ENCODE measurements around the gene GP2.
"Not testable (repeated sequence)": the region's sequence is repeated elsewhere in the genome, so short reads cannot be mapped to it uniquely, and the experiment has no call there.

GP2 gene

DNA sequence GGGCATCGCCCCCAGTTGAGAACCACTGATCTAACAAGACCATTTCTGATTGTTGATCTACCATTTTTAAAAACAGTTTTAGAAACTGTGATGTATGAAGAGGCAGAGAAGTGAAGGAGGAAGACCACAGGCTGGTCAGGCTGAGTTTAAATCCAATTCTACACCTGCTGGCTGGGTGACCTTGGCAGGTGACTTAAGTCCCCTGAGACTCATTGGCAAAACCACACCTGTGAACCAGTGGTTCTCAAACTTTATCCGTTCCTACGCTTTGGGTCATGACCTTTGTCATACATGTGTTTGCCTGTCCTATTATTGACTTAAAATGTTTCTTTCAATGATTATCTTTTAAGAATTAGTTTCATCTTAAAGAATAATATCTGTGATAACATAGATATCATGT lies 2.3 kb downstream of the GP2 start:
- DNase-seq (ENCODE audit: low read depth in 2 of 2): no peak

DNA sequence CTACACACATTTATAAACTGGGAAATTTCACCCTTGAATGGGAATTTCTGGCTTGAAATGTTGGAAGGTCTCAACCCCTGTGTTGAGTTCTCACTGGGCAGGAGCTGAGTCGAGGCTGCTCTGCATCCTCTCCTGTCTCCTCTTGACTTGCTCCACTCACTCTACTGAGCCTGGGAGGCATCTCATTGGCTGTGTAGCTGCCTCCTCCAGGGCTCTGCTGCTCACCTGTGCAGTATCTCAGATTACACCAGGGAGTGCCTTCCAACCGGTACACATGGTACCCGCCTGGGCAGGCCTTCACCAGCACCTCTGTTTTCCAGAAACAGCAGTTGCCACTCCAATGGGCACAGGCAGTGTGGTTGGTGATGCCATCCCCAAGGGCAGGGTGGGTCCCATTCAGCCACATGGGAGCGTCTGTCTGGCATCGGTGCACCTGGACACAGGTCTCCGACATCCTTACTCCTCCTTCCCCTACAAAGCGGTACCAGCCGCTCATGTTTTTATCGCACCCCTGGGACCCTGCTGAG lies 3.7 kb downstream of the GP2 start:
- no peak for DNase-seq (ENCODE audit: low read depth in 2 of 2)

DNA sequence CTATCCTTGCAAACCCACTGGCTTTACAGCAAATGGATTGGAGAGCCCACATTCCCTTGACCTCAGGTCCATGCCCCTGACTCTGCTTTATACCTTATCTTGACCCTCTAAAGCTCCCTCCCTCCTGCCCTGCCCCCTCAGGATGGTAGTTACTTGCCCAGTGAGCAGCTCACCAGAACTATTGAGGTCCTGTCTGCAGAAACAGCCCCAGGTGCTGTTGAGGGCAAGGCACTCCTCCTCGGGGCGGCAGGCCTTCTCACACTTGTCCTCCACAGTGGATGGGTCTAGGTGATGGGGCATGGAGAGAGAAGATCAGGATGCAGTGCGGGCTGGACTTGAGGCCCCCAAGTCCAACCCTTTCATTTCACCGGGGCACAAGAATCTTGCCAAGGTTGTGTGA lies 4.6 kb downstream of the GP2 start:
- DNase-seq (ENCODE audit: low read depth in 2 of 2): no peak

DNA sequence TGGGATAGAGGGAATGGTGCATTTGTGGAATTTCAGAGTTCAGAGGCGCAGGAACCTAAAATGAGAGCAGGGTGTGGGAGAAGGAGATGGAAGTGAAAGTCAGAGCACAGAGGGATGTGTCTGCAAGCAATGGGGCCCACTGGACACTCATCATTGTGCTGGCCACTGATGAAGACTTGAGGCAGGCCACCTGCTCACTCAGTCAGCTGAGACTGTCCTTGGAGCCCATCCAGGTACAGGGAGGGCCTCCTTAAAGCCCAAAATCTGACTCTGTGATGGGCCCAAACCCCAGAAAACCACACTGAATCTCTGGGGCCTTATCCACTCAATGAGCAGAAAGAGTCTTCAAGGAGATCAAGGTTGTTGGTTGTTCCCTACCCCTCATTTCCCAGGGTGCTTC lies 5.6 kb downstream of the GP2 start:
- DNase-seq (ENCODE audit: low read depth in 2 of 2): no peak

DNA sequence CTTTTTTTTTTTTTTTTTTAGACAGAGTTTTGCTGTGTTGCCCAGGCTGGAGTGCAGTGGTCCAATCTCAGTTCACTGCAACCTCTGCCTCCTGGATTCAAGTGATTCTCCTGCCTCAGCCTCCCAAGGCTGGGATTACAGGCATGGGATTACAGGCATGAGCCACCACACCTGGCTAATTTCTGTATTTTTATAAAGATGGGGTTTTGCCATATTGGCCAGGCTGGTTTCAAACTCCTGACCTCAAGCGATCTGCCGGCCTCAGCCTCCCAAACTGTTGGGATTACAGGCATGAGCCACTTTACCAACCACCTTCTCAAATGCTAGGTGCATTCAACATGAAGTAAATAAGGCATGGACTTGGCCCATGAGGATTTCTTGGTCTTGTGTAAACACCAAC lies 6.3 kb downstream of the GP2 start:
- DNase-seq (ENCODE audit: low read depth in 2 of 2): not testable (repeated sequence)

DNA sequence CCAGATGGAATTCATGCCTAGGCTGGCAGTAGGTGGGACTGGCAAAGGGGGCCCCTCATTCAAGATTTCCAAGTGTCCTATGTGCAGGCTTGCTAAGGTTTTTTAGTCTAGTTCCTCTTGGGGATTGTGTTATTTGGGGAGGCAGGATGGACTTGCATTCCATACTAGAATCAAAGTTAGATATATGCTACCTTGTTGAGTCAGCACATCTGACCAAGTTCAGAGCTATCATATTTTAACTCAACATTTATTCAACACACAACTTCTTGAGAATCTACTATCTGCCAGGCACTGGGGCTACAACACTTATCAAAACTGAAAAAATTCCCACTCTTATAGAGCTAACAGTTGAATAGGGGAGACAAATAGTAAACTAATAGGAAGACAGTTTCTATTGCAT lies 6.7 kb downstream of the GP2 start:
- DNase-seq (ENCODE audit: low read depth in 2 of 2): no peak

DNA sequence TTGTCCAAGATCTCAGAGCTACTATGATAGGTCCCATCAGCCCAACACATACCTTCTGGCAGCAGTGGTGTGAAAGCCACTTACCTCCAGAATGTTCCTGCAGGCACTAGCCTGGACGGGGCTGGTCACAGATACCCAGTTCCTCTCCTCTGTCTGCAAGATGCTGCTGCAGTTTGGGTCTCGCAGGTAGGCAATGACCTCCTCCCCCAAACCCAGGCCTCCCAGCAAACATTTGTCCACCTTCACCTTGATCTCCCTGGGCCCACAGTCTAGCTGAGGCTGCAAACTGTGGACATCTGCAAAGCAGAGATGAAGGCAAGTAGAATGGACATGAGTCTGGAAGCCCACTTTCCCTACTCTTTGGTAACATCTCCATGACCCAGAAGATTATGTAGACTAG lies 7.1 kb downstream of the GP2 start:
- DNase-seq (ENCODE audit: low read depth in 2 of 2): no peak

DNA sequence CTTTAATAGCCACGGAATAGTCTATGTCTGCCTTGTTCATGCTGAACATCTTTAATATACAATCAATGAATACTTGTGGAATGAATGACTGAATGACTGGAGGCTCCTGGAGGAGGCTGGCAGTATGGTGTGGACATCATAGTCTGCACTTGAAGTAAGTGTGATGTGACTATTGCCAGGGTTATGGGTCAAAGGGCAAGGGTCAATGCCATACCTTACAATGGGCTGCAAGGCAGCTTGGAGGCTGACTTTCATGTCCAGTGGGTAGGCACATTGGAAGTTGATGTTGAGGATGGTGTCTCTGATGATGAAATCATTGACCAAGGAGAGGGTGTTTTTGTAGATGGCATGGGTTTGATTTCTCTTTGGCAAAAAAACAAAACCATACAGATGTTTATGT lies 7.9 kb downstream of the GP2 start:
- no peak for DNase-seq (ENCODE audit: low read depth in 2 of 2)

DNA sequence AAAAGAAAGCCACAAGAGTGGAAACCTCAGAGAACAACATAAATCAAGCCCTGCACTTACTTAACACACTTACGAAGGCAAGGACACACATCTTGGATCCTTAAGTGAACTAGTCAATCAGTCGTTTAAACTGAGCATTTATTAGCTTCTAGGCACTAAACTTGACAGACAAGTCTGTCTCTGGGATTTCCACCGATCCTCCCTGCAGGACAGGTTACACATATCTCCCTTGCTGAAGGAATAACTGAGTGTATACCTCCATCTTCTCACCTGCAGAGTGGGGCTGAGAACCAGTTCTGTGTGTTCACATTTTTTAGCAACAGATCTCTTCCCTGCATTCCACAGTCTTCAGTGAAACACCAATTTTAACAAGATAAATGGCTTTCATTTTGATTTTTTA lies 8.9 kb downstream of the GP2 start:
- DNase-seq (ENCODE audit: low read depth in 2 of 2): no peak

DNA sequence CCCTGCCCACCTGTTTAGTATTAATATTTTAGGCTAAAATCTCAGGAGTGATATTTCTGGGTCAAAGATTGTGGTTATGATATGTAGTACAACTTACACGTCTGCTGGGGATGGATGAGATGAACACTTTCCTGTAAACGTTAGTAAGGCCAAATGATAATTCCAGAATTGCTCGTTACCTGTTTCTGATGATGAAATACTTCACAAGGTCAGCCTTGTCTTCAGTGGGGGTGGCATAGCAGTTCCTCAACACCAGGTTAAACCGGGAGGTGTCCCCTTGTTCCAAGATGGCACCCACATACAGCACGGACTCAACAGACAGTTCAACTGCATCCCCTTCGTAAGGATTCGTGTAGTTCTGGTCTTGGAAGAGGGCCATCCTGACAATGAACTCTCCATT lies 9.3 kb downstream of the GP2 start:
- DNase-seq (ENCODE audit: low read depth in 2 of 2): no peak

DNA sequence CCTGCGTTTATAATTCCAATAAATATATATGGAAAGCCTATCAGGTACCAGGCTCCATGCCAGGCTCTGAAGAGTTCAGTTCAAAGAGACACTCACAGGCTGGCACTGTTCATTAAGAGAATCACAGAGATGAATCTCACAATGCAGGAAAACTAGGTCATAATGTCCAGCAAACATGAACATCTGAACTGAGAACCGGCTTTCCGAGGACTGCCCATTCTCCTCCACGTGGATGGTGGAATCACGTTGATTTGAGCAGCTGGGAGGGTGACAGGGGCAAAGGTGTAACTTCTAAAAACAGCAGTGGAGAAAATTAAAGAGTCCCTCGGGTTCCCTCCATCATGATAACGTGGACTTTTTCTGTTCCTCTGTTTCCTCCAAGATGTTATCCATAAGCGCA lies 10.2 kb downstream of the GP2 start:
- no peak for DNase-seq (ENCODE audit: low read depth in 2 of 2)

DNA sequence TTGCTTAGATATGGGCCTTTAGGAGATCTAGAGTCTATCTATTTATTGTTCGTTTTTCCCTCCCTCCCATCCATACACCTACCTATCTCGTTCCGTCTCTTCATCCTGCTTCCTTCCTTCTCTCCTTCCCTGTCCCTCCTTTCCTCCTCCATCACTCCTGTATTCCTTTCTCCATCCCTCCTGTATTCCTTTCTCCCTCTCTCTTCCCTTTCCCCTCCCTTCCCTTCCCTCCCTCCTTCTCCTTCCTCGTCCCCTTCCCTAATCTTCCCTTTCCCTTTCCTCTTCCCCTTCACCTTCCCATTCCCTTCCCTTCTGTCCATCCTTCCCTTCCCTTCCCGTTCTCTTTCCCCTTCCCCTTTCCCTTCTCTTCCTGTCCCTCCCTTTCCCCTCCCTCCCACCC lies 10.6 kb downstream of the GP2 start:
- DNase-seq (ENCODE audit: low read depth in 2 of 2): no peak

DNA sequence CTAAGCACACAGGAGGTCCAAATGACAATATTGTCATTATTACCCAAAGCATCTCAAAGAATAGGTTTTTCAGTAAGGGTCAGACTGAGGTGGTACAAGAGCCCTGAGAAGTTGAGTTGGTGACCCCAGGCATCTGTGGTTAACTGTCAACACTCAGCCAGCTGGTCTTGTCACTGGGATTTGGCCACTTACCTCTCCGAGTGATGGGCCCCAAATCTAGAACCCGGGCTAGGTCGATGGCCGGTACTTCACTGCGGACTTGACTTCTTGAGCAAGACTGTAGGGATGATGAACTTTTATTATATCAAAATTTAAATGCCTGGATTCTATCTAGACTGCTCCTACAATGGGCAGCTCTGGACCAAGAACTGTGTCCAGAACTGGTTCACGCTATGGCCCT lies 11.5 kb downstream of the GP2 start:
- DNase-seq (ENCODE audit: low read depth in 2 of 2): no peak

DNA sequence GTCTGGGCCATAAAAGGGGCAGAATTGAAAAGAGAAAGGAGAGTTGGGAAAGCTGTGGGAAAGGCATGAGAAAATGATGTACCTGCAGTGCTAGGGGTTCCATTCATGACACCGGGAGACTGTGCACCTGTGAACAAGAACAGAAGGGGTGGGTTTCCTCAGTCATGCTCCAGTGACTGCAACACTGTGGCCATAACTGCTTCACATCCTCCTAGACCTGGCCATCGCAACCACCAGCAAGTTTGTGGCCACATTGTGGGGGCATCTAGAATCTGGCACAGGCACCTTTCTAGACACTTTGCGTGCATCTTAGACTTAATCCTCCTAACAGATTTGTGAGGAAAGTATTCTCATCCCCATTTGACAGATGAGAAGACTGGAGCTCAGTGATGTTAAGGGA lies 12.7 kb downstream of the GP2 start:
- no peak for DNase-seq (ENCODE audit: low read depth in 2 of 2)

DNA sequence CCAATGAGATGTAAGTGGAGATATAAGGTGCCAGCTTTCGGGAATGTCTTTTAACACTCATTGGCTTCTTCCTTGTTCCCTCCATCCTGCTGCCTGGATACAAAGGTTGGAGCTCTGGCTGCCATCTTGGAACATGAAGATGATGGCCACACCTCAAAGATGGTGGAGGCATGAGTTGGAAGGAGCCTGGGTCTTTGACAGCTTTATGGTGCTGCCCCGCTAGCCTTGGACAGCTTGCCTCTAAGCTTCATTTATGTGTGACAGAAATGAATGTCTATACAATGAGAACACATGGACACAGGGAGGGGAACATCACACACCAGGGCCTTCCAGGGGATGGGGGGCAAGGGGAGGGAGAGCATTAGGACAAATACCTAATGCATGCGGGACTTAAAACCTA lies 13.6 kb downstream of the GP2 start:
- no peak for DNase-seq (ENCODE audit: low read depth in 2 of 2)

DNA sequence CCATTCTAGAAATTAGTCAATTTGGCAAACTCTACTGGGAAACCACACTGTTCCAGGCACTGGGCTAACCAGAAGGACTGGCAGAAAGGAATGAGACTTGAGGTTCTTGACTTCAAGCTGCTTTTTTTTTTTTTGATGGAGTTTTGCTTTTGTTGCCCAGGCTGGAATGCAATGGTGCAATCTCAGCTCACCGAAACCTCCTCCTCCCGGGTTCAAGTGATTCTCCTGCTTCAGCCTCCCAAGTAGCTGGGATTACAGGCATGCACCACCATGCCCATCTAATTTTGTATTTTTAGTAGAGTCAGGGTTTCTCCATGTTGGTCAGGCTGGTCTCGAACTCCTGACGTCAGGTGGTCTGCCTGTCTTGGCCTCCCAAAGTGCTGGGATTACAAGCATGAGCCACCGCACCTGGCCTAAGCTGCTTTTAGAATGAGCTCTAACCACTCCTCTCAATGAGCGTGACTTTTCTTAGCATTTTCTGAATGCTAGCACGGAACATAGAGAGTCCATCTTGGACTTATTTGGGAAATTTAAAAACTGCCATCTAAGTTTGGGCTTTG lies 14.7 kb downstream of the GP2 start:
- not testable (repeated sequence) for DNase-seq (ENCODE audit: low read depth in 2 of 2)

DNA sequence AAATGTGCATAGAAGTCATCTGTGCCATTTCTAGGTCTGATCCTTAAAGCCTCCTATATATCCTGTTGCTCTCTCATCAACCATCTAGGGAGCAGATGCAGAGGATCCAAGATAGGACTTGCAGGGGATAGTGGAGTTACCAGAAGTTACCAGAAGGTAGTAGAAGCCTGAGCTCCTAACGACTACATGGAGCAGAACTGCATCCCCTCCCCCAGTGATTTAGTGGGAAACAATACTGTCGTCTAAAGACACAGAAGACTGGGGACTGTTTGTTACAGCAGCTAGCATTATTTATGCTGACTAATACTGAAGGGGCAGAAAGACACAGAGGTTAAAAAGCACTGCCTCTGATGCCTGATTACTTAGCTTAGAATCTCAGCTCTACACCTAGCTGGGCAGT lies 15.8 kb downstream of the GP2 start:
- no peak for DNase-seq (ENCODE audit: low read depth in 2 of 2)

DNA sequence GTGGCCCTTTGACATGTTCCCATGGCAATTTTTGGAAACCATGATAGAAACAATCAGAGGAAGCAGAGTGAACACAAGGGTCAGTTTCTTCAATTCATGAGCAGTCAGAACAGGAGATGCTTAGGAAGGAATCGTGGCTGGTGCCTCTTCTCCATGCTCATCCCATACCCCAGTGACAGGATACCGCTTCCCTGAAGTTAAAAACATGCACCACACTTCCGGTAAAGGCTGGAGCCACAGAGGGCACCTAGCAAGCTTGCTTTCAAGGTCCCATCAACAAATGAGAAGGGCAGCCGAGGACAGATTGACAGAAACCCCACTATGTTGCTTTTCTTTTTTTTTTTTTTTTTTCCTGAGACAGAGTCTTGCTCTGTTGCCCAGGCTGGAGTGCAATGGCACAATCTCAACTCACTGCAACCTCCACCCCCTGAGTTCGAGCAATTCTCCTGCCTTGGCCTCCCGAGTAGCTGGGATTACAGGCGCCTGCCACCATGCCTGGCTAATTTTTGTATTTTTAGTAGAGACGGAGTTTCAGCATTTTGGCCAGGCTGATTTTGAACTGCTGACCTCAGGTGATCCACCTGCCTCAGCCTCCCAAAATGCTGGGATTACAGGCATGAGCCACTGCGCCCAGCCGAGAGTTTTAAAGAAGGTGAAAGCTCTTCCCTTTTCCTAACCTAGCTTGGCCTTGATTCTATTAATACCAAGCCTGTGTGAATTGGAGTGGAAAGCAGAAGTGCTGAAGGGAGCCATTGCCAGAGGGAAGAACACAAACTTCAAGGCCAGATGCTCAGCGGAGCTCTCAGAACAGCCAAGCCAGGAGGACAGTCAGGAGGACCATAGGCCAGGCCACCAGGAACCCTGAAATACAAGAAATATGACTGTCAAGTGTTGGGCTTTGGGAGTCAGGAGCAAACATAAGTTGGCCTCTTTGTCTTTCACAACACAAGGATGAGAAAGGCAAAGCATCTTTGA lies 16.6 kb downstream of the GP2 start:
- DNase-seq (ENCODE audit: low read depth in 2 of 2): no peak

DNA sequence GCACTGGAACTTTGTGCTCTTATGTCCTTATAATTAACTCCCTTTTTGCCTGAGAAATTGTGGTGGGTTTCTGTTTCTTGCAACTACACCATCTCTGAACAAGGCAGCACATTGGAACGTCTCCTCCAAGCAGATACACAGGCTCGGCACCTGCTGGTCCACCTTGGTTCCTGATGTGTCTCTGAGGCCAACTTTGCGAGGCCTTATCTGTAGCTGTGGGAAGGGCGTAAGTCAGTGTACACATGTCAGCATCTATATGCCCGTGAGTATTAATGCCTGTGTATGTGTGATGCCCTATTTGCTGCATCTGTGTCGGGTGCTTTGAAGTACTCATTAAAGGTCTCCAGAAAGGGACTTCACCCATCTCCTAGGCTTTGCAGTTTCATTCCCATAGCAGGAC lies 17.5 kb downstream of the GP2 start:
- no peak for DNase-seq (ENCODE audit: low read depth in 2 of 2)

DNA sequence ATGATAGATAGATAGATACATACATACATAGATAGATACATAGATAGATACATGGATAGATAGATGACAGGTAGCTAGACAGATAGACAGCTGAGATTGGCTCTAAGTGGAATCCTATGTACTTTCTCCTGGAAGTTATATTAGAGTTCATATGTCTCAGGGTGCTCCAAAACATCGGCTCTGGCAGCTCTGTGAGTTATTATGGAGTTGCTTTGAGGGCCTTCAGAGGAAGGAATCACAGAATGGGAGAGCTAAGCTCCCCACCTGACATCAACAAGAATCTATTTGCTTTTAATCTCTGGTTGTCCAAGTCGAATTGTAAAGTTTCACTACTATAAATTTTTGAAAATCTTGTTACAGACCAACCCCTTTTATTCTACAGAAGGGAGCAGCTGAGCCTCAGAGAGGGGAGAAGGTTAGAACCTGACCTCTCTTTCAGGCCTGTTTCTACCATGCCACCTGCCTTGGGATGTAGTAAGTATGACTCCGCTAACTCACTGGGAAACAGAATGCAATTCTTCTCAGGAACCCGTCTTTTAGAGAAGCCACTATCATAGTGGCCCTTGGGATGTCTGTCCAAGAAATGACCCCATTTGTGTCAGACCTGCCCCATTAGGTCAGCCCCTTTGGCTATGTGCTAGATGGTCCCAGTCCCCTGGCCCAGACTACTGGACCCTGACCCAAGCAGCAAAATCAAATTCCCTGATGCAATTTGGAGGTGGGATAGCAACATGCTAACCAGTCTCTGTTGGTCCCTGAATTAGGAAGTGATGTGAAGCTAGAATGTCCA lies 18.3 kb downstream of the GP2 start:
- no peak for DNase-seq (ENCODE audit: low read depth in 2 of 2)

DNA sequence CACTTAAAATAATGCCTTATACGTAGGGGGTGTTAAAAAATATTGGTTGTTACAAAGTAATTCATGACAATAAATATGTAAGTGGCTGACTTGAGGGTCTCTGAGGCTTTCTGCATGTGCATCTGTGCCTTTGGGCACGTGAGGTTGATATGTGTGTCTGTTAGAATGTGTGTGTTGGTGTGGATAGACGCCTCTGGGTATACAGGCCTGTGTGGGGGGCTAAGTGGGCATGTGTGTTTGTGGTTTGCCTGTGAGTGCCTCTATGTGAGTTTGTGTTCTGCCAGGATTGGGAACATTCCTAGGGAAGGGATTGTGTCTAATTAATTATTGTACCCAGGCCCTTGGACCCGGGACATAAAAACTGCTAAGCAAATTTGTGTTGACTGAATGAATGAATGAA lies 19.0 kb downstream of the GP2 start:
- DNase-seq (ENCODE audit: low read depth in 2 of 2): no peak

DNA sequence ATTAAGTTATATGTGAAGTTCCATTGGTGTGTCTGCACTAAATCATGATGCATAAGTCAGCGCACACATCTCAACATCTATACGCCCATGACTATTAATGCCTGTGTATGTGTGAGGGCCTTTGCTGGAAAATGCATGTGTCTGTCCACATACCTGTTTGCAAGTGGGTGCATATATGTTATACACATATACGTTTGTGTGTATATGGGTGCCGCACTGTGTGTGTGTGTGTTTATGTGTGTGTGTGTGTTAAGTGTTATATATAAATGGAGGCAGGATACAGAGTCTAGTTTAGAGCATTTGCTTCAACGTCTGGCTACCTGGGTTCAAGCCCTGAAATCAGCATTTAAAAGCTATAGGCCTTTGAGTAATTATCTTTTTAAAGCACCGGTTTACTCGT lies 19.5 kb downstream of the GP2 start:
- no peak for DNase-seq (ENCODE audit: low read depth in 2 of 2)

DNA sequence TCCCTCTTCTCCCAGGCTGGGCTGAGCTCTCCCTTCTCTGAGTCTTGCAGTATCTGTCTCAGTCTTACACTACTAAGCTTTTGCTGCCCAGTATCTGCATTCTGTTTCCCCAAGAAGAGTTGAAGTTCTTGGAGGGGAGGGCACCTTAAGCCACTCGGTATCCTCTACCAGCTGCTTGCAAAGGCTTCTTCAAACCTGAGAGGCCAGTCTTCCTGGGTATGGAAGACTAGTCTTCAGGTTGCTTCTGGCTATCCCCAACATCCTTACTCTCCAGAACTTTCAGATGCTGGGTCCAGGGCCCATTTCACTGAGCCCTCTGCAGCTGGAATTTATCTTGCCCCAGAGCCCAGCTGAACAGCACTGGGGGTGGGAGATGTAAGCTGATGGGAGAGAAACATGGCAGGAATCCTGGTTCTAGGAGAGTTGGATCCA lies 20.1 kb downstream of the GP2 start:
- no peak for DNase-seq (ENCODE audit: low read depth in 2 of 2)

Data from stimulated activated CD4-positive, alpha-beta T cell treated with anti-CD3 and anti-CD28 coated beads, Interleukin-1b, Interleukin-23, amount 100 ng/mL, for 4 hours (primary cell).